ENCODE results near the gene RHEBL1. TPM values are rescaled to one million over a fixed set of nuclear protein-coding genes. Genes with fewer than 3 reads are reported as not detected.

RHEBL1 gene
- total and polyA plus RNA-seq, 2 of the 8 experiments (the other 6 are each of a cell fraction or from before 2014, with no cell fraction given) = 7.5 to 9.4 TPM

DNA sequence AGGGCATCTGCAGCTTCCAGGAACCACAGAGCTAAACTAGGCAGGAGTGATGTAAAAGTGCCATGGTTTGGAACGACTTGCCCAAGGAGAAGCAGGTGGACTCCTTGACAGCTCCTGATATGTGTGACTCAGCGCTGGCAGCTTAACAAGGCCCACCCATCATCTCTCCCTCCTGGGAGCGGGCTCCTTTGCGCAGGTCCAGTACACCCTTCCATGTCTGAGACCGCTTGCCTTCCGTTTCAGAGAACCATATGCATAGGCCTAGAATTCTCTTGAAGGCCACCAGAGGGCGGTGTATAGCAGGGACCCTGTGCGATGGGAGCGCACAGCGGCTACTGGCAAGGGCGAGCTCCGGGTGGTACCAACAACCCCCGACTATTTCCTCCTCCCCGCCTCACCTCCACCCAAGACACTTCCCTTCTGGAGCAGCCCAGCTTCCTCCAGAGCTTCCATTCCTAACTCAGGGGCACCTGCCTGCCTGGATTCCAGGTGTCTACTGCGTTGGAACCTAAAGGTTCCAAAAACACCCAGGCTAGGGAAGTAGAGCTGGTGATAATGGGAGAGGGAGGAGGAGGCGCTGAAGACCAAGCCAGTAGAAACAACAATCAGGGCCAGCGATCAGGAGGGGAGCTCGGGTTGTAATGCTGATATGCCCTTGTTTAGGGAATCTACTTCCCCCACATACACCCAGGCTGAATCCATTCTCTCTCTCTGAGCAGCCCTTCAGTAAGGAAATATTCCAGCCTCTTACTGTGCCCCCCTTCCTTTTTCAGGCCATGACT lies 18.6 kb upstream of the RHEBL1 start (continued):
- TF ChIP-seq, protein P1, sequence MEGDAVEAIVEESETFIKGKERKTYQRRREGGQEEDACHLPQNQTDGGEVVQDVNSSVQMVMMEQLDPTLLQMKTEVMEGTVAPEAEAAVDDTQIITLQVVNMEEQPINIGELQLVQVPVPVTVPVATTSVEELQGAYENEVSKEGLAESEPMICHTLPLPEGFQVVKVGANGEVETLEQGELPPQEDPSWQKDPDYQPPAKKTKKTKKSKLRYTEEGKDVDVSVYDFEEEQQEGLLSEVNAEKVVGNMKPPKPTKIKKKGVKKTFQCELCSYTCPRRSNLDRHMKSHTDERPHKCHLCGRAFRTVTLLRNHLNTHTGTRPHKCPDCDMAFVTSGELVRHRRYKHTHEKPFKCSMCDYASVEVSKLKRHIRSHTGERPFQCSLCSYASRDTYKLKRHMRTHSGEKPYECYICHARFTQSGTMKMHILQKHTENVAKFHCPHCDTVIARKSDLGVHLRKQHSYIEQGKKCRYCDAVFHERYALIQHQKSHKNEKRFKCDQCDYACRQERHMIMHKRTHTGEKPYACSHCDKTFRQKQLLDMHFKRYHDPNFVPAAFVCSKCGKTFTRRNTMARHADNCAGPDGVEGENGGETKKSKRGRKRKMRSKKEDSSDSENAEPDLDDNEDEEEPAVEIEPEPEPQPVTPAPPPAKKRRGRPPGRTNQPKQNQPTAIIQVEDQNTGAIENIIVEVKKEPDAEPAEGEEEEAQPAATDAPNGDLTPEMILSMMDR (IDR thresholded peaks at IDR 0.05; ENCODE audit: control extremely low read depth in 1 of 3, insufficient read depth in 1 of 3, low read depth in 1 of 3, low read length in 3 of 3) = peak; percentile 84 to 93 (median 89)
- TF ChIP-seq RFX5 (IDR thresholded peaks at IDR 0.05; ENCODE audit: borderline replicate concordance, low read depth, low read length) (peak; percentile 18; the same call in 1 of the 2 replicates), SUZ12 (IDR thresholded peaks at IDR 0.05; ENCODE audit: low read length) (no peak; the same call in 1 of the 2 replicates), RNF2 (IDR thresholded peaks at IDR 0.05; ENCODE audit: borderline replicate concordance, low read depth, low read length, missing control alignments, poor library complexity, severe bottlenecking) (no peak), CREB1 (IDR thresholded peaks at IDR 0.05) (peak; percentile 43; the same call in 1 of the 2 replicates)

Measured in H1 (cell line).